HCT116 (cell line): ENCODE data around the gene HDAC7.

Experiments used
- CEBPB ChIP-seq: IDR thresholded peaks from 2 replicates; pipeline ENCODE4 v1.6.1; 2012; ENCODE audit warnings: low read depth
- ELF1 ChIP-seq: IDR thresholded peaks from 2 replicates; pipeline ENCODE4 v1.6.1; 2012; ENCODE audit warnings: low read depth, borderline replicate concordance
- EZH2 ChIP-seq: fragments of 200-600 bp; sonication (generic); IDR thresholded peaks from 2 replicates; pipeline ENCODE4 v1.6.1; 2017; ENCODE audit warnings: antibody characterized with exemption, mixed run types
- POLR2A ChIP-seq: IDR thresholded peaks from 2 replicates; pipeline ENCODE4 v1.7.0; 2011; ENCODE audit warnings: borderline replicate concordance; ENCODE audit not compliant: insufficient read depth, insufficient read length; ENCODE audit errors: extremely low read depth
- POLR2AphosphoS5 ChIP-seq: IDR thresholded peaks from 2 replicates; pipeline ENCODE4 v1.6.1; 2011; ENCODE audit warnings: mild to moderate bottlenecking, low read depth, low read length, moderate library complexity
- RAD21 ChIP-seq: IDR thresholded peaks from 2 replicates; pipeline ENCODE4 v1.6.1; 2012; ENCODE audit warnings: low read depth, mild to moderate bottlenecking
- TF ChIP-seq, protein P1 (sequence below), 3 experiments: fragments of 200-600 bp in 1 of 3; sonication (generic) in 1 of 3; IDR thresholded peaks in 2 of 3; conservative IDR thresholded peaks in 1 of 3; 2 replicates each; pipeline ENCODE4 v1.5.1; 2012 to 2017; ENCODE audit warnings: low read depth in 2 of 3, low read length in 2 of 3, antibody characterized with exemption in 1 of 3, borderline replicate concordance in 1 of 3, control low read depth in 1 of 3, mild to moderate bottlenecking in 1 of 3, mixed read lengths in 1 of 3, mixed run types in 1 of 3, moderate library complexity in 1 of 3; ENCODE audit not compliant: insufficient read depth in 1 of 3
- TF ChIP-seq, protein P2 (sequence below): IDR thresholded peaks from 2 replicates; pipeline ENCODE4 v1.6.1; 2012; ENCODE audit warnings: low read depth
- TF ChIP-seq, protein P3 (sequence below): IDR thresholded peaks from 2 replicates; pipeline ENCODE4 v1.6.1; 2012

DNA sequence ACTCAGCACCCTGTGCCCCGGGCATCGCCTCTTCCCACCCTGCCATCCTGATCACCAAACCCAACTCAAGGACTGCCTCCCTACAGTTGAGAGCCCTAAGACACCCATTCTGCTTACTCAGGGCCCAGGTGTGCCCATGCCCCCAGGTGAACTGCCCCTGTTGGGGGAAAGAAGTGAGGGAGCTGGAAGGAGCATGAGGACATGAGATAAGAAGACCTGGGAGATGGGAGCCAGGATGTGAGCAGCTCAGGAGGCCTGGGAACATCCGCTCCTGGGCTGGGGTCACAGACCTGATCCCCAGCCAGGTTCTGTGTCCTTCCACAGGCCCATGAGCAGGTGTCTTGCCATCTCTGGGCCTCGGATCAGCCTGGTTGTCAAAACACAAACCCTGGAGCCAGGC lies 67.6 kb downstream of the HDAC7 start:
- TF ChIP-seq, protein P1, sequence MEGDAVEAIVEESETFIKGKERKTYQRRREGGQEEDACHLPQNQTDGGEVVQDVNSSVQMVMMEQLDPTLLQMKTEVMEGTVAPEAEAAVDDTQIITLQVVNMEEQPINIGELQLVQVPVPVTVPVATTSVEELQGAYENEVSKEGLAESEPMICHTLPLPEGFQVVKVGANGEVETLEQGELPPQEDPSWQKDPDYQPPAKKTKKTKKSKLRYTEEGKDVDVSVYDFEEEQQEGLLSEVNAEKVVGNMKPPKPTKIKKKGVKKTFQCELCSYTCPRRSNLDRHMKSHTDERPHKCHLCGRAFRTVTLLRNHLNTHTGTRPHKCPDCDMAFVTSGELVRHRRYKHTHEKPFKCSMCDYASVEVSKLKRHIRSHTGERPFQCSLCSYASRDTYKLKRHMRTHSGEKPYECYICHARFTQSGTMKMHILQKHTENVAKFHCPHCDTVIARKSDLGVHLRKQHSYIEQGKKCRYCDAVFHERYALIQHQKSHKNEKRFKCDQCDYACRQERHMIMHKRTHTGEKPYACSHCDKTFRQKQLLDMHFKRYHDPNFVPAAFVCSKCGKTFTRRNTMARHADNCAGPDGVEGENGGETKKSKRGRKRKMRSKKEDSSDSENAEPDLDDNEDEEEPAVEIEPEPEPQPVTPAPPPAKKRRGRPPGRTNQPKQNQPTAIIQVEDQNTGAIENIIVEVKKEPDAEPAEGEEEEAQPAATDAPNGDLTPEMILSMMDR (IDR thresholded peaks at IDR 0.05 in 2 of 3, conservative IDR thresholded peaks at IDR 0.05 in 1 of 3; ENCODE audit: borderline replicate concordance in 1 of 3, insufficient read depth in 1 of 3, low read depth in 2 of 3, low read length in 2 of 3): no peak
- no peak for TF ChIP-seq POLR2AphosphoS5
- no peak for TF ChIP-seq EZH2
- TF ChIP-seq CEBPB: no peak
- TF ChIP-seq, protein P2, sequence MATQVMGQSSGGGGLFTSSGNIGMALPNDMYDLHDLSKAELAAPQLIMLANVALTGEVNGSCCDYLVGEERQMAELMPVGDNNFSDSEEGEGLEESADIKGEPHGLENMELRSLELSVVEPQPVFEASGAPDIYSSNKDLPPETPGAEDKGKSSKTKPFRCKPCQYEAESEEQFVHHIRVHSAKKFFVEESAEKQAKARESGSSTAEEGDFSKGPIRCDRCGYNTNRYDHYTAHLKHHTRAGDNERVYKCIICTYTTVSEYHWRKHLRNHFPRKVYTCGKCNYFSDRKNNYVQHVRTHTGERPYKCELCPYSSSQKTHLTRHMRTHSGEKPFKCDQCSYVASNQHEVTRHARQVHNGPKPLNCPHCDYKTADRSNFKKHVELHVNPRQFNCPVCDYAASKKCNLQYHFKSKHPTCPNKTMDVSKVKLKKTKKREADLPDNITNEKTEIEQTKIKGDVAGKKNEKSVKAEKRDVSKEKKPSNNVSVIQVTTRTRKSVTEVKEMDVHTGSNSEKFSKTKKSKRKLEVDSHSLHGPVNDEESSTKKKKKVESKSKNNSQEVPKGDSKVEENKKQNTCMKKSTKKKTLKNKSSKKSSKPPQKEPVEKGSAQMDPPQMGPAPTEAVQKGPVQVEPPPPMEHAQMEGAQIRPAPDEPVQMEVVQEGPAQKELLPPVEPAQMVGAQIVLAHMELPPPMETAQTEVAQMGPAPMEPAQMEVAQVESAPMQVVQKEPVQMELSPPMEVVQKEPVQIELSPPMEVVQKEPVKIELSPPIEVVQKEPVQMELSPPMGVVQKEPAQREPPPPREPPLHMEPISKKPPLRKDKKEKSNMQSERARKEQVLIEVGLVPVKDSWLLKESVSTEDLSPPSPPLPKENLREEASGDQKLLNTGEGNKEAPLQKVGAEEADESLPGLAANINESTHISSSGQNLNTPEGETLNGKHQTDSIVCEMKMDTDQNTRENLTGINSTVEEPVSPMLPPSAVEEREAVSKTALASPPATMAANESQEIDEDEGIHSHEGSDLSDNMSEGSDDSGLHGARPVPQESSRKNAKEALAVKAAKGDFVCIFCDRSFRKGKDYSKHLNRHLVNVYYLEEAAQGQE: no peak
- no peak for TF ChIP-seq ELF1
- no peak for TF ChIP-seq POLR2A
- no peak for TF ChIP-seq RAD21
- TF ChIP-seq, protein P3, sequence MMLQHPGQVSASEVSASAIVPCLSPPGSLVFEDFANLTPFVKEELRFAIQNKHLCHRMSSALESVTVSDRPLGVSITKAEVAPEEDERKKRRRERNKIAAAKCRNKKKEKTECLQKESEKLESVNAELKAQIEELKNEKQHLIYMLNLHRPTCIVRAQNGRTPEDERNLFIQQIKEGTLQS: no peak
